Measurements from ENCODE around the gene ECT2L. TPM values are rescaled to one million over a fixed set of nuclear protein-coding genes. Genes with fewer than 3 reads are reported as not detected.
A peak's percentile ranks its signal among the peaks of the same experiment; 100 is the strongest.

ECT2L gene, protein sequence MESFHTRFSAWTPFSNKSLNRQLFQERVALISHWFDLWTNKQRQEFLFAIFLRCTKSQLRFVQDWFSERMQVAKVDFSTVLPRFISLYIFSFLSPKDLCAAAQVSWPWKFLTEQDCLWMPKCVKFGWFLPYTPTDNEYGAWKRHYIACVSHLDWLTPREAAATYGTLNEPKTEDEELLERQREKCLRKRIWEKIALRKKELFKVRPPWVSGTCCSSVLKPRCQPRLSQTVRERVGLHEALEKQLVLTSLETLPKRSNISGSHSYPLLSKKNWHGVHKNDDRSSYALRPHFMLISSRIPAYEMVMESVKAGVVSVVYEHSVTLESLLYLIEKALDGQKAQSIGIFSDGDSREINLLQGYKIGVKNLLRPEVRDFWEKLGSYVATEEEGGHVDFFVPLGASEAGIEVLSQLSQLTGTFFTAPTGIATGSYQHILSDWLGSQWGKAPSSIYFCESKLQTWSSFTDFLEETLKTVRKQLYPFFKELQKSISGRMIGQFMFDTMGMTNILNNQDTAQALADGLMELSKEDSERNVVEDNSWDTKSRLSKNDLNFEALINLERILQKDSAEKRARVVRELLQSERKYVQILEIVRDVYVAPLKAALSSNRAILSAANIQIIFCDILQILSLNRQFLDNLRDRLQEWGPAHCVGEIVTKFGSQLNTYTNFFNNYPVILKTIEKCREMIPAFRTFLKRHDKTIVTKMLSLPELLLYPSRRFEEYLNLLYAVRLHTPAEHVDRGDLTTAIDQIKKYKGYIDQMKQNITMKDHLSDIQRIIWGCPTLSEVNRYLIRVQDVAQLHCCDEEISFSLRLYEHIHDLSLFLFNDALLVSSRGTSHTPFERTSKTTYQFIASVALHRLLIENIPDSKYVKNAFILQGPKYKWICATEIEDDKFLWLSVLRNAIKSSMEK
- total RNA-seq, result 0.13 TPM in 1 of 2 replicates, not detected in the other

DNA sequence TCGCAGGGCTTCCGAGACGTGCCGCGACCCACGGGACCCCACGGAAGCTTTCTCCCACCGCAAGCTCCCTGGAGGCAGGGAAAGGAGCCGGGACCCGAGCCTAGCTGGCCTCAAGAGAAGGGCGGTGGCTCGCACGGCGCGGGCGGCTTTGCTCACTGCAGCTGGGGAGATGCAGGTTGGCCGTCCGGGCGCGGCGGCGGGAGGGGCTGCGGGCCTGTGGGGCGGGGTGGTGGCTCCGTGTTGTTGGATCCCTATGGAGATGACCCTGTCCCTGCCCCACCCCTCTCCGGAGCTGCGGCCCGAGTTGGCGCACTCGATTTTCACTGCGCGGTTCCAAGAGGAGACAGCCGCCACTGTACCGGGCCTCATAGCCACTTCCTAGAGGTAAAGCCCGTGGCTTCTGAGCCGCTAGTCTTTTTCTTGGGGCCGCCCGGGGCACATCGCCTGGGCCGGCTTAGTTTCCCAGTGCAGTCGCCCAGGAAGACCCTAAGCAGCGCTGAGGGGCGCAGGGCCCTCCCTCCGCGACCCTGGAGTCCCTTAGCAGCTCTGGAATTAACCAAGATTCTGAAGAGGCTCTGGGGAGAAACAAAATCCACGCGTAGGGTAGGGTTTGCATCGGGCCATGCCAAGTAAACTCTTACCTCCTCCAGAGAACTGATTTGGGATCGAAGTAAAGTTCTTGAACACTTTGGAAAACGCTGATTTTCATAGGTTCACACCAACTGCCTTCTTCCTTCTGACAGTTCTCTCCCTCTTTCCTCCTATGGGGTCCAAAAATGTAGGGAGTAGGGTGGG is at the start of gene ECT2L:
ECT2L (plus strand) TSS at position 279 of the 795 bp plus-strand sequence. CDS start 17,188 bp downstream, outside the sequence.
- TF ChIP-seq, protein P1, sequence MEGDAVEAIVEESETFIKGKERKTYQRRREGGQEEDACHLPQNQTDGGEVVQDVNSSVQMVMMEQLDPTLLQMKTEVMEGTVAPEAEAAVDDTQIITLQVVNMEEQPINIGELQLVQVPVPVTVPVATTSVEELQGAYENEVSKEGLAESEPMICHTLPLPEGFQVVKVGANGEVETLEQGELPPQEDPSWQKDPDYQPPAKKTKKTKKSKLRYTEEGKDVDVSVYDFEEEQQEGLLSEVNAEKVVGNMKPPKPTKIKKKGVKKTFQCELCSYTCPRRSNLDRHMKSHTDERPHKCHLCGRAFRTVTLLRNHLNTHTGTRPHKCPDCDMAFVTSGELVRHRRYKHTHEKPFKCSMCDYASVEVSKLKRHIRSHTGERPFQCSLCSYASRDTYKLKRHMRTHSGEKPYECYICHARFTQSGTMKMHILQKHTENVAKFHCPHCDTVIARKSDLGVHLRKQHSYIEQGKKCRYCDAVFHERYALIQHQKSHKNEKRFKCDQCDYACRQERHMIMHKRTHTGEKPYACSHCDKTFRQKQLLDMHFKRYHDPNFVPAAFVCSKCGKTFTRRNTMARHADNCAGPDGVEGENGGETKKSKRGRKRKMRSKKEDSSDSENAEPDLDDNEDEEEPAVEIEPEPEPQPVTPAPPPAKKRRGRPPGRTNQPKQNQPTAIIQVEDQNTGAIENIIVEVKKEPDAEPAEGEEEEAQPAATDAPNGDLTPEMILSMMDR (IDR thresholded peaks at IDR 0.05; ENCODE audit: insufficient read depth, low read length, severe bottlenecking), result no peak
- H3K36me3 ChIP-seq (ENCODE audit: control insufficient read depth, insufficient read depth, low read length), result no peaks in the 10 kb centered on the region
- H3K27me3 ChIP-seq (ENCODE audit: control insufficient read depth, insufficient read depth, low read length), result no peaks in the 10 kb centered on the region
- FAIRE-seq (no peak), DNase-seq (ENCODE audit: low read depth) (peak; percentile 49)
- H3K4me3 ChIP-seq (ENCODE audit: low read depth, low read length), result peak within 1 kb of the TSS; percentile 26

DNA sequence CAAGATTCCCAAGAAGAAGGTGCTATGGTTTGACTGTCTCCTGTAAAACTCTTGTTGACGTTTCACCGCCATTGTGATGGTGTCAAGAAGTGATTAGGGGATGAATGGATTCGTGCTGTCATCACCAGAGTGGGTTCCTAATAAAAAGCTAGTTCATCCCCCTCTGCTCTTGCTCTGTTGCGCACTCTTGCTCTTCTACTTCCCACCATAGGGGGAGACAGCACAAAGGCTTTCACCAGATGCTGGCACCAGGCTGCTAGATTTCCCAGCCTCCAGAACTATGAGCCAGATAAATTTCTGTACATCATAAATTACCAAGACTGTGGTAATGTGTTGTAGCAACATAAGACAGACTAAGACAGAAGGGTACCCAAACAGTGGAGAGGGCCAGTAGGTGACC is 43.9 kb upstream of the ECT2L start:
- Histone ChIP-seq H3K4me3 (ENCODE audit: low read depth, low read length) (no peak overlapping the region), H3K27me3 (ENCODE audit: control insufficient read depth, insufficient read depth, low read length) (no peaks in the 10 kb centered on the region), H3K36me3 (ENCODE audit: control insufficient read depth, insufficient read depth, low read length) (no peaks in the 10 kb centered on the region)
- TF ChIP-seq, protein P1 (IDR thresholded peaks at IDR 0.05; ENCODE audit: insufficient read depth, low read length, severe bottlenecking), result no peak
- FAIRE-seq (no peak), DNase-seq (ENCODE audit: low read depth) (no peak)

DNA sequence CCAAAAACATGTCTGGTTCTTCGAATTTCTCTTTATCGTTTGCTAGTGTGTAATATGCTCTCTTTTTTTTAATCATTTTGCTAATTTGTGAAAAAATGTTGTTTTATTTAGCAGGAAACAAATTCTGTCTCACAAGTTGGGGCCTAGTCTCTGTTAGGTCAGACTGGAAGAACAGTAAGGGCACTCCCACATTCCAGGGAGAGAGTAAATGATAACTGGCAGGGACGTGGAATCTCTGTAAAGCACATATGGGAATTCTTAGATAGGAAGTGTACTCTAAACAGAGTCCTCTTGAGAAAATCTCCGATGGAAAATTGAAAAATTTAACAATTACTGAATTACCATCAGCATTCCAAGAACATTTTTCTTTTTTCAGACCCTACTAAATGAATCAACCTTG is 38.8 kb upstream of the ECT2L start:
- FAIRE-seq (no peak), DNase-seq (ENCODE audit: low read depth) (peak; percentile 36)
- Histone ChIP-seq H3K4me3 (ENCODE audit: low read depth, low read length) (no peak overlapping the region), H3K27me3 (ENCODE audit: control insufficient read depth, insufficient read depth, low read length) (no peaks in the 10 kb centered on the region), H3K36me3 (ENCODE audit: control insufficient read depth, insufficient read depth, low read length) (no peaks in the 10 kb centered on the region)
- TF ChIP-seq, protein P1 (IDR thresholded peaks at IDR 0.05; ENCODE audit: insufficient read depth, low read length, severe bottlenecking), result no peak

DNA sequence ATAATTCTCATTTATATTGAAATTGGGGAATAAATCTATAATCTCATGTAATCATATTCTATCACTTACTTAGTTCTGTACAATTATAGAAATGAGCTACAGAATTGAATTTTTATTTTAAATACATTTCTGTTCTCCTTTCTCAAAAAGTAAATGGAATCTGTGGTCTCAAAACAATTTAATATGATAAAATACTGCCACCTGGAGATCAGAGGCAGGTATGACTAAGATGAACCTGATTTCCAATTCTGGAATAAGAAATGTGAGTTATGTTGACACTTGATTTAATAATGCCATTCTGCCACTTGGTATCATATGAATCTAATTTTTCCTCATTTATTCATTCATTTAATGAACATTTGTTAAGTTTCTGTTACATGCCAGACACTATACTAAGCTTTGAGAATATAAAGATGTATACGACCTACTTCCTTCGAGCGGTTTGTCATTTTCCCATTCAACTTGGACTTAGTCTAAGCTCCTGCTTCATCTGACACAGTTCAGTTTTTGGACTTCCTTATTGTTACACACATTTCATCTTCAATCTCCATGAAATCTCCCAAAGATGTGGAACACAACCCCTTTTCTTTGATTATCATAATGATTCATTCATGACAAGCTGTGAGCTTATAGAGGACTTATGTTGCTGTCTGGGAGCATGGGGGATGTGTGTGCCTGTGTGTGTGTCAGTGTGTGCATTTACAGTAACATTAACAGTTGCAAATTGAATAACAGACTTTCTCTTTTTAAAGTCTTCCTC is 29.8 kb upstream of the ECT2L start:
- DNase-seq (ENCODE audit: low read depth) (peak; percentile 51), FAIRE-seq (no peak)
- no peaks in the 10 kb centered on the region for H3K27me3 ChIP-seq (ENCODE audit: control insufficient read depth, insufficient read depth, low read length)
- TF ChIP-seq, protein P1 (IDR thresholded peaks at IDR 0.05; ENCODE audit: insufficient read depth, low read length, severe bottlenecking), result peak; percentile 24
- no peak overlapping the region for H3K4me3 ChIP-seq (ENCODE audit: low read depth, low read length)
- H3K36me3 ChIP-seq (ENCODE audit: control insufficient read depth, insufficient read depth, low read length), result no peaks in the 10 kb centered on the region

DNA sequence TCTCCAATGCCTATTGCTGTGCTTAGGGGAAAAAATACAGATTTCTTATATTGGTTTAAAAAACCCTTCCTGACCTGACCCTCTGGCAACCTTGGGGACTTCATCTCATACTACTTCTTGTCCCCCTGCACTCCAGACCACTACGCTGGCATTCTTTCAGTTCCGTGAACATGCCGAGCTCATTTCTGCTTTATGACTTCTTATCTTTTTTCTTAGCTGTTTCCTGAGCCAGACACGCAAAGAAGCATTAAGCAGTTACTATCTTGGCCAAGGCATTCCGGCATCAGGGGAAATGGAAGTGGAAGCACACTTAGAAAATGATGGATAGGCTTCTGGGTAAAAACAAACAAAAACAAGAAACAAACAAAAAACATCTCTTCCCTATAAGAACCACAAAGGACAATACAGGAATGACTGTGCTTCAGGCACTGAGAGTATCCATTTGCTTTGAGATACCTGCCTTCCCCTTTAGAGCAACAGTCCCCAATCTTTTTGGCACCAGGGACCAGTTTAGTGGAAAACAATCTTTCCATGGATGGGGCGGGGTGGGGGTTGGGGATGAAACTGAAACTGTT is 26.7 kb upstream of the ECT2L start:
- no peak for FAIRE-seq
- Histone ChIP-seq H3K27me3 (ENCODE audit: control insufficient read depth, insufficient read depth, low read length) (no peaks in the 10 kb centered on the region), H3K4me3 (ENCODE audit: low read depth, low read length) (no peak overlapping the region), H3K36me3 (ENCODE audit: control insufficient read depth, insufficient read depth, low read length) (no peaks in the 10 kb centered on the region)
- TF ChIP-seq, protein P1 (IDR thresholded peaks at IDR 0.05; ENCODE audit: insufficient read depth, low read length, severe bottlenecking), result no peak
- DNase-seq (ENCODE audit: low read depth), result no peak

Measured in bronchial epithelial cell (primary cell).